ENCODE measurements around the gene POP5.

The POP5 gene

DNA sequence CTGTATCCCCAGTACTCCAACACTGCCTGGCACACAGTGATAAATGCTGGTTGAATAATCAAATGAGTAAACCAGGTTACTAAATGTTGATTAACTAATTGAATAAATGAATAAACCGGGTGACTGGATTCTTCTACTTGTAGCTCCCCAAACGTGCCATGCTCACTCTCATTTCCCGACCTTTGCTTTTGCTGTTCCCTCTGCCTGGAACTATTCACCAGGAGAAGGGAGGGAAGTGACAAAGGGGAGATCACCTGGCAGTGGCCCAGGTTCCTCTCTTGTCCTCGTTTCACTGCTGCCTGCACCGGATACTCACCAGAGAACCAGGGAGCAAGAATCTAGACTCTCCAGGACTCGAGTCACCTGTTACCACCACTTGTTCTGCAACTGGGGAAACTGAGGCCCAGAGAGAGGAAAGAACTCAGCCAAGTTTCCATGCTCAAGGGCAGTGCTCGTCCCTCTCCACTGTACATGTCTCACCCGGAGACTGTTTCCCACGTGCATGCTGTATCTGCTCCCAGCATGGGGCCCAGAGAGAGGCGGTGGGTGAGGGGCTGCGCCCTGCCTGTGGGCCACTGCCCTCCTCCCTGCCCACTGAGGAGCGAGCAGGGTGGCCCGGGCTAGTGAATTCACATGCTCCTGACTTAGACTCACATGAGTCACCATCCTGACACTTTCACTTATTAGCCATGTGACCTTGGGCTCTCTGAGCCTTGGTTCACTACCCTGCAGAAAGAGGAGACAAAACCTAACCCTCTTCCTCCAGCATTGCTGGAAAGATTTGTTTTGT is 17.7 kb upstream of the POP5 start (continued):
- TF ChIP-seq ZBTB8A (tag by site-specific recombination; IDR thresholded peaks at IDR 0.05) (no peak), GLI4 (tag by site-specific recombination; IDR thresholded peaks at IDR 0.05) (no peak), ZSCAN18 (tag by site-specific recombination; IDR thresholded peaks at IDR 0.05) (no peak), ZBTB6 (tag by site-specific recombination; IDR thresholded peaks at IDR 0.05) (no peak), ZNF544 (tag by site-specific recombination; IDR thresholded peaks at IDR 0.05) (no peak), ZNF76 (tag by site-specific recombination; IDR thresholded peaks at IDR 0.05; ENCODE audit: borderline replicate concordance, low read depth) (no peak), HIC1 (tag by site-specific recombination; IDR thresholded peaks at IDR 0.05) (peak; percentile 60; the same call in 1 of the 2 replicates), ZNF768 (tag by site-specific recombination; IDR thresholded peaks at IDR 0.05) (no peak), FEZF1 (tag by site-specific recombination; IDR thresholded peaks at IDR 0.05) (no peak), ZNF561 (tag by site-specific recombination; IDR thresholded peaks at IDR 0.05; ENCODE audit: borderline replicate concordance) (no peak), YY2 (tag by site-specific recombination; IDR thresholded peaks at IDR 0.05) (no peak), ZNF121 (tag by site-specific recombination; IDR thresholded peaks at IDR 0.05) (no peak), GLIS1 (tag by site-specific recombination; IDR thresholded peaks at IDR 0.05) (peak; percentile 9; the same call in 1 of the 2 replicates), HOXA7 (CRISPR knock-in tag; IDR thresholded peaks at IDR 0.05; ENCODE audit: borderline replicate concordance) (no peak), GLIS2 (tag by site-specific recombination; IDR thresholded peaks at IDR 0.05) (no peak), ZNF701 (tag by site-specific recombination; IDR thresholded peaks at IDR 0.05) (no peak), ZNF677 (tag by site-specific recombination; IDR thresholded peaks at IDR 0.05) (no peak), ZNF433 (tag by site-specific recombination; IDR thresholded peaks at IDR 0.05; ENCODE audit: low read depth) (no peak), TSHZ1 (tag by site-specific recombination; IDR thresholded peaks at IDR 0.05; ENCODE audit: borderline replicate concordance) (no peak), ZNF155 (tag by site-specific recombination; IDR thresholded peaks at IDR 0.05) (no peak), ZNF837 (tag by site-specific recombination; IDR thresholded peaks at IDR 0.05) (no peak), ZNF335 (tag by site-specific recombination; conservative IDR thresholded peaks at IDR 0.05) (no peak), SETDB1 (IDR thresholded peaks at IDR 0.05; ENCODE audit: insufficient read length, low read length) (no peak), WT1 (tag by site-specific recombination; IDR thresholded peaks at IDR 0.05) (0 out of 2 replicates have a peak, but pooled peaks have one; percentile 12), ZNF112 (tag by site-specific recombination; IDR thresholded peaks at IDR 0.05) (no peak)
- TF ChIP-seq, protein P1, sequence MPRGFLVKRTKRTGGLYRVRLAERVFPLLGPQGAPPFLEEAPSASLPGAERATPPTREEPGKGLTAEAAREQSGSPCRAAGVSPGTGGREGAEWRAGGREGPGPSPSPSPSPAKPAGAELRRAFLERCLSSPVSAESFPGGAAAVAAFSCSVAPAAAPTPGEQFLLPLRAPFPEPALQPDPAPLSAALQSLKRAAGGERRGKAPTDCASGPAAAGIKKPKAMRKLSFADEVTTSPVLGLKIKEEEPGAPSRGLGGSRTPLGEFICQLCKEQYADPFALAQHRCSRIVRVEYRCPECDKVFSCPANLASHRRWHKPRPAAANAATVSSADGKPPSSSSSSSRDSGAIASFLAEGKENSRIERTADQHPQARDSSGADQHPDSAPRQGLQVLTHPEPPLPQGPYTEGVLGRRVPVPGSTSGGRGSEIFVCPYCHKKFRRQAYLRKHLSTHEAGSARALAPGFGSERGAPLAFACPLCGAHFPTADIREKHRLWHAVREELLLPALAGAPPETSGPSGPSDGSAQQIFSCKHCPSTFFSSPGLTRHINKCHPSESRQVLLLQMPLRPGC (tag by site-specific recombination; IDR thresholded peaks at IDR 0.05), result no peak
- TF ChIP-seq, protein P2, sequence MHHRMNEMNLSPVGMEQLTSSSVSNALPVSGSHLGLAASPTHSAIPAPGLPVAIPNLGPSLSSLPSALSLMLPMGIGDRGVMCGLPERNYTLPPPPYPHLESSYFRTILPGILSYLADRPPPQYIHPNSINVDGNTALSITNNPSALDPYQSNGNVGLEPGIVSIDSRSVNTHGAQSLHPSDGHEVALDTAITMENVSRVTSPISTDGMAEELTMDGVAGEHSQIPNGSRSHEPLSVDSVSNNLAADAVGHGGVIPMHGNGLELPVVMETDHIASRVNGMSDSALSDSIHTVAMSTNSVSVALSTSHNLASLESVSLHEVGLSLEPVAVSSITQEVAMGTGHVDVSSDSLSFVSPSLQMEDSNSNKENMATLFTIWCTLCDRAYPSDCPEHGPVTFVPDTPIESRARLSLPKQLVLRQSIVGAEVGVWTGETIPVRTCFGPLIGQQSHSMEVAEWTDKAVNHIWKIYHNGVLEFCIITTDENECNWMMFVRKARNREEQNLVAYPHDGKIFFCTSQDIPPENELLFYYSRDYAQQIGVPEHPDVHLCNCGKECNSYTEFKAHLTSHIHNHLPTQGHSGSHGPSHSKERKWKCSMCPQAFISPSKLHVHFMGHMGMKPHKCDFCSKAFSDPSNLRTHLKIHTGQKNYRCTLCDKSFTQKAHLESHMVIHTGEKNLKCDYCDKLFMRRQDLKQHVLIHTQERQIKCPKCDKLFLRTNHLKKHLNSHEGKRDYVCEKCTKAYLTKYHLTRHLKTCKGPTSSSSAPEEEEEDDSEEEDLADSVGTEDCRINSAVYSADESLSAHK (tag by site-specific recombination; IDR thresholded peaks at IDR 0.05), result no peak
